A673 (cell line): ENCODE data around the gene H2BK1.

Experiments
- EZH2 ChIP-seq: fragments of 200-600 bp; sonication (generic); IDR thresholded peaks from 2 replicates; pipeline ENCODE4 v1.6.1; 2017; ENCODE audit warnings: borderline replicate concordance, low read depth, mild to moderate bottlenecking, mixed read lengths, antibody characterized with exemption, low read length; ENCODE audit not compliant: poor library complexity, severe bottlenecking
- TF ChIP-seq, protein P1 (sequence below): fragments of 300-800, 200-600 bp; sonication (generic); conservative IDR thresholded peaks from 2 replicates; pipeline ENCODE4 v1.5.1; 2017; ENCODE audit warnings: low read depth, mild to moderate bottlenecking, antibody characterized with exemption, low read length, moderate library complexity, mixed read lengths

DNA sequence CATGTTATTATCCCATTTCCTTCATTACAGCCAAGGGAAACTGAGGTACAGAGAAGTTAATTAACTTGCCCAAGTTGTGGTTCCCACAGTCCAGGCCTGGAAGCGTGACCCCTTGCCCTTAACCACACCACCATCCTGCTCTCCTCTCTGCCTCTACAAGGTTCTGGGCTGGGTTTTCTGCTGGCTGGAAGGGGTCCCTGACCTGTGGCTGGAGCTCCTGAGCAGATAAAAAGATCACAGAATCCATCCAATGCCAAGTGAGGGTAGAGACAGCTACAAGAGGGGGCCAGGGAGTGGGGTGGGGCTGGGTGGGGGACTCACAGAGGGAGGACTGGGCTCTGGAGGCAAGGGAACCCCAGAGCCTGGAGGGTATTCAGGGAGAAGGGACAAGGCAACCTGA lies 33.0 kb downstream of the H2BK1 start:
- TF ChIP-seq EZH2: no peak
- TF ChIP-seq, protein P1, sequence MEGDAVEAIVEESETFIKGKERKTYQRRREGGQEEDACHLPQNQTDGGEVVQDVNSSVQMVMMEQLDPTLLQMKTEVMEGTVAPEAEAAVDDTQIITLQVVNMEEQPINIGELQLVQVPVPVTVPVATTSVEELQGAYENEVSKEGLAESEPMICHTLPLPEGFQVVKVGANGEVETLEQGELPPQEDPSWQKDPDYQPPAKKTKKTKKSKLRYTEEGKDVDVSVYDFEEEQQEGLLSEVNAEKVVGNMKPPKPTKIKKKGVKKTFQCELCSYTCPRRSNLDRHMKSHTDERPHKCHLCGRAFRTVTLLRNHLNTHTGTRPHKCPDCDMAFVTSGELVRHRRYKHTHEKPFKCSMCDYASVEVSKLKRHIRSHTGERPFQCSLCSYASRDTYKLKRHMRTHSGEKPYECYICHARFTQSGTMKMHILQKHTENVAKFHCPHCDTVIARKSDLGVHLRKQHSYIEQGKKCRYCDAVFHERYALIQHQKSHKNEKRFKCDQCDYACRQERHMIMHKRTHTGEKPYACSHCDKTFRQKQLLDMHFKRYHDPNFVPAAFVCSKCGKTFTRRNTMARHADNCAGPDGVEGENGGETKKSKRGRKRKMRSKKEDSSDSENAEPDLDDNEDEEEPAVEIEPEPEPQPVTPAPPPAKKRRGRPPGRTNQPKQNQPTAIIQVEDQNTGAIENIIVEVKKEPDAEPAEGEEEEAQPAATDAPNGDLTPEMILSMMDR: no peak
